Amniotic stem cell (primary cell): ENCODE results near the gene ZNF532.
A peak's percentile ranks its signal among the peaks of the same experiment; 100 is the strongest.

Experiments used
- DNase-seq: peaks from one replicate; lab custom pipeline; 2025; lab: John Stamatoyannopoulos, UW

Gene ZNF532

GRCh38 chr18:58867281-58867961, 2.7 kb downstream of the ZNF532 start:
- no peak for DNase-seq

- DNase-seq = no peak
These were observed 3.8 kb downstream of the ZNF532 start for GRCh38 chr18:58868440-58868839.

GRCh38 chr18:58870130-58870529, 5.5 kb downstream of the ZNF532 start:
- DNase-seq = no peak

- DNase-seq = no peak
These were observed 5.9 kb downstream of the ZNF532 start for GRCh38 chr18:58870621-58871020.

- no peak for DNase-seq
These were observed 7.1 kb downstream of the ZNF532 start for GRCh38 chr18:58871514-58872420.

GRCh38 chr18:58878640-58879039, 14.0 kb downstream of the ZNF532 start:
- no peak for DNase-seq

- no peak for DNase-seq
These were observed 16.8 kb downstream of the ZNF532 start for GRCh38 chr18:58881477-58881876.

GRCh38 chr18:58882044-58882443, 17.4 kb downstream of the ZNF532 start:
- no peak for DNase-seq

GRCh38 chr18:58882686-58883085, 18.0 kb downstream of the ZNF532 start:
- no peak for DNase-seq

GRCh38 chr18:58884680-58885079, 20.0 kb downstream of the ZNF532 start:
- DNase-seq = peak; percentile 40

GRCh38 chr18:58886431-58886830, 21.8 kb downstream of the ZNF532 start:
- DNase-seq = no peak

GRCh38 chr18:58886864-58887612, 22.4 kb downstream of the ZNF532 start:
- DNase-seq = no peak

- no peak for DNase-seq
These were observed 22.9 kb downstream of the ZNF532 start for GRCh38 chr18:58887613-58887963.

- DNase-seq = no peak
These were observed 27.1 kb downstream of the ZNF532 start for GRCh38 chr18:58891776-58892175.

GRCh38 chr18:58892488-58892887, 27.8 kb downstream of the ZNF532 start:
- DNase-seq = no peak

GRCh38 chr18:58893388-58894099, 28.9 kb downstream of the ZNF532 start:
- DNase-seq = no peak

GRCh38 chr18:58894930-58895329, 30.3 kb downstream of the ZNF532 start:
- DNase-seq = no peak

- DNase-seq = no peak
These were observed 30.7 kb downstream of the ZNF532 start for GRCh38 chr18:58895385-58895784.

GRCh38 chr18:58896268-58896667, 31.6 kb downstream of the ZNF532 start:
- DNase-seq = no peak

GRCh38 chr18:58896734-58897508, 32.2 kb downstream of the ZNF532 start:
- DNase-seq = no peak
